ENCODE measurements around the gene RGS7BP. TPM values are rescaled to one million over a fixed set of nuclear protein-coding genes. Genes with fewer than 3 reads are reported as not detected.

Gene RGS7BP
- total RNA-seq, 1 experiment from 2014 or later = not detected

GRCh38 chr5:64637837-64638443 is 132.1 kb downstream of the RGS7BP start:
- ATAC-seq (no peak), DNase-seq (ENCODE audit: low read depth, low spot score) (no peak)
- intact Hi-C loops (cut with micrococcal nuclease; ENCODE audit: unreplicated experiment) = no loop called here
- no peaks in the 10 kb centered on the region for H3K4me1 ChIP-seq (ENCODE audit: control insufficient read depth, insufficient read depth, low read length)
- ChIA-PET POLR2A (no interaction called here), CTCF (interaction anchor here (0.6 kb wide), 1 partner anchor 475 kb away, joined by 4 read pairs; no protein-coding TSS in a partner anchor)
- peak overlapping the region in 1 of 2 experiments; percentile 6; a peak in 1 of 4 replicates for H3K4me3 ChIP-seq (ENCODE audit: low read depth in 2 of 2, low read length in 2 of 2)
- TF ChIP-seq, protein P1, sequence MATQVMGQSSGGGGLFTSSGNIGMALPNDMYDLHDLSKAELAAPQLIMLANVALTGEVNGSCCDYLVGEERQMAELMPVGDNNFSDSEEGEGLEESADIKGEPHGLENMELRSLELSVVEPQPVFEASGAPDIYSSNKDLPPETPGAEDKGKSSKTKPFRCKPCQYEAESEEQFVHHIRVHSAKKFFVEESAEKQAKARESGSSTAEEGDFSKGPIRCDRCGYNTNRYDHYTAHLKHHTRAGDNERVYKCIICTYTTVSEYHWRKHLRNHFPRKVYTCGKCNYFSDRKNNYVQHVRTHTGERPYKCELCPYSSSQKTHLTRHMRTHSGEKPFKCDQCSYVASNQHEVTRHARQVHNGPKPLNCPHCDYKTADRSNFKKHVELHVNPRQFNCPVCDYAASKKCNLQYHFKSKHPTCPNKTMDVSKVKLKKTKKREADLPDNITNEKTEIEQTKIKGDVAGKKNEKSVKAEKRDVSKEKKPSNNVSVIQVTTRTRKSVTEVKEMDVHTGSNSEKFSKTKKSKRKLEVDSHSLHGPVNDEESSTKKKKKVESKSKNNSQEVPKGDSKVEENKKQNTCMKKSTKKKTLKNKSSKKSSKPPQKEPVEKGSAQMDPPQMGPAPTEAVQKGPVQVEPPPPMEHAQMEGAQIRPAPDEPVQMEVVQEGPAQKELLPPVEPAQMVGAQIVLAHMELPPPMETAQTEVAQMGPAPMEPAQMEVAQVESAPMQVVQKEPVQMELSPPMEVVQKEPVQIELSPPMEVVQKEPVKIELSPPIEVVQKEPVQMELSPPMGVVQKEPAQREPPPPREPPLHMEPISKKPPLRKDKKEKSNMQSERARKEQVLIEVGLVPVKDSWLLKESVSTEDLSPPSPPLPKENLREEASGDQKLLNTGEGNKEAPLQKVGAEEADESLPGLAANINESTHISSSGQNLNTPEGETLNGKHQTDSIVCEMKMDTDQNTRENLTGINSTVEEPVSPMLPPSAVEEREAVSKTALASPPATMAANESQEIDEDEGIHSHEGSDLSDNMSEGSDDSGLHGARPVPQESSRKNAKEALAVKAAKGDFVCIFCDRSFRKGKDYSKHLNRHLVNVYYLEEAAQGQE (IDR thresholded peaks at IDR 0.05; ENCODE audit: insufficient read depth in 1 of 2, low read depth in 2 of 2, low read length in 1 of 2) = no peak
- TF ChIP-seq CTCF (IDR thresholded peaks at IDR 0.05) (no peak), TCF7L2 (IDR thresholded peaks at IDR 0.05; ENCODE audit: low read depth, low read length) (no peak), POLR2AphosphoS5 (IDR thresholded peaks at IDR 0.05; ENCODE audit: low read depth, low read length) (no peak), SIN3A (IDR thresholded peaks at IDR 0.05; ENCODE audit: borderline replicate concordance, insufficient read depth, low read depth, low read length) (no peak)
- in situ Hi-C loops (cut with HindIII; ENCODE audit: low pct_unique_long_range_greater_than_20kb, low sequenced_read_pairs) = no loop called here
- H3K27ac ChIP-seq (ENCODE audit: low read length) = no peak overlapping the region
- H3K36me3 ChIP-seq (ENCODE audit: control insufficient read depth, insufficient read depth, low read length) = no peaks in the 10 kb centered on the region
- H3K27me3 ChIP-seq (ENCODE audit: control insufficient read depth, insufficient read depth, low read length) = peaks cover 4% of the 10 kb centered on the region; the same call in 1 of the 2 replicates
- no peaks in the 10 kb centered on the region for H3K9me3 ChIP-seq (ENCODE audit: control insufficient read depth, insufficient read depth, low read depth, low read length)
- no TSS peak for BruUV-seq (replicated peaks)

DNA sequence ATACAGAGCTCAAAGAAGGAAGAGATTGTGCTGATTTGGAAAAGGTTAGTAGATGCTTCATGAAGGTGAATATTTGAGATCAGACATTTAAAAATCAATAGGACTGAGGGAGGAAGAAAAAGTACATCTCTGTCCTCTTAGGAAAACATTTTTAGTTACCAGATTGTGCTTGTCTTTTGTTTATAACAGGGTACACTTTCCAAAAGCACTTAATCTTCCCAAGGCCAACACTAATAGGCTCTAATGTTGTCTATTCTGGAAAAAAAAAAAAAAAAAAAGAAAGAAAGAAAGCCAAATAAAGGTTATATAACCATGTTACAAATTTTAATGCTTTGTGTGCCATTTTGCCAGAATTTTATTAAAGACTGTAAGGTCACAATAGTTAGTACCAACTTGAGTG is 139.0 kb downstream of the RGS7BP start:
- BruUV-seq (replicated peaks) = no TSS peak
- Histone ChIP-seq H3K27ac (ENCODE audit: low read length) (no peak overlapping the region), H3K27me3 (ENCODE audit: control insufficient read depth, insufficient read depth, low read length) (no peaks in the 10 kb centered on the region), H3K36me3 (ENCODE audit: control insufficient read depth, insufficient read depth, low read length) (no peaks in the 10 kb centered on the region), H3K4me3 (ENCODE audit: low read depth in 2 of 2, low read length in 2 of 2) (no peak overlapping the region), H3K4me1 (ENCODE audit: control insufficient read depth, insufficient read depth, low read length) (no peaks in the 10 kb centered on the region), H3K9me3 (ENCODE audit: control insufficient read depth, insufficient read depth, low read depth, low read length) (no peaks in the 10 kb centered on the region)
- no peak for TF ChIP-seq POLR2AphosphoS5 (IDR thresholded peaks at IDR 0.05; ENCODE audit: low read depth, low read length)
- TF ChIP-seq, protein P1 (IDR thresholded peaks at IDR 0.05; ENCODE audit: insufficient read depth in 1 of 2, low read depth in 2 of 2, low read length in 1 of 2) = no peak
- no peak for TF ChIP-seq SIN3A (IDR thresholded peaks at IDR 0.05; ENCODE audit: borderline replicate concordance, insufficient read depth, low read depth, low read length)
- no peak for TF ChIP-seq TCF7L2 (IDR thresholded peaks at IDR 0.05; ENCODE audit: low read depth, low read length)
- no peak for TF ChIP-seq CTCF (IDR thresholded peaks at IDR 0.05)
- no peak for DNase-seq (ENCODE audit: low read depth, low spot score)
- CTCF ChIA-PET = no interaction called here
- POLR2A ChIA-PET = no interaction called here
- in situ Hi-C loops (cut with HindIII; ENCODE audit: low pct_unique_long_range_greater_than_20kb, low sequenced_read_pairs) = no loop called here
- no peak for ATAC-seq
- intact Hi-C loops (cut with micrococcal nuclease; ENCODE audit: unreplicated experiment) = no loop called here

Measured in Panc1 (cell line).